GM23338 (cell line): ENCODE results near the gene PCSK5. TPM values are rescaled to one million over a fixed set of nuclear protein-coding genes. Genes with fewer than 3 reads are reported as not detected.
A peak's percentile ranks its signal among the peaks of the same experiment; 100 is the strongest.

Experiments used
- ATAC-seq: fragments of 200-7000 bp; cut with Tn5 transposase; 3 replicates; pipeline ENCODE4 v1.9.1; 2020
- DNase-seq: peaks from one replicate; pipeline ENCODE4 v3.0.0-alpha.2; 2015; ENCODE audit warnings: low spot score
- H2AFZ ChIP-seq: fragments of 200-600 bp; sonication (generic); 2 replicates; pipeline ENCODE4 v1.8.0; 2016; ENCODE audit warnings: antibody characterized with exemption, mild to moderate bottlenecking, moderate library complexity
- H3F3A ChIP-seq: fragments of 200-600 bp; sonication (generic); replicated peaks from 2 replicates; pipeline ENCODE4 v1.8.0; 2017; ENCODE audit warnings: antibody characterized with exemption, mixed run types, low read depth
- H3K27ac ChIP-seq: fragments of 200-600 bp; sonication (generic); 2 replicates; pipeline ENCODE4 v1.6.1; 2016; ENCODE audit warnings: low read depth
- H3K27me3 ChIP-seq: fragments of 200-600 bp; sonication (generic); 2 replicates; pipeline ENCODE4 v1.8.0; 2016; ENCODE audit warnings: mild to moderate bottlenecking, mixed run types, moderate library complexity; ENCODE audit not compliant: insufficient read depth
- H3K36me3 ChIP-seq: fragments of 200-600 bp; sonication (generic); 2 replicates; pipeline ENCODE4 v1.8.0; 2016; ENCODE audit warnings: mild to moderate bottlenecking; ENCODE audit not compliant: insufficient read depth
- H3K4me1 ChIP-seq: fragments of 200-600 bp; sonication (generic); 2 replicates; pipeline ENCODE4 v1.8.0; 2016; ENCODE audit warnings: mild to moderate bottlenecking, moderate library complexity; ENCODE audit not compliant: insufficient read depth
- H3K4me2 ChIP-seq: fragments of 200-600 bp; sonication (generic); 2 replicates; pipeline ENCODE4 v1.7.1; 2017; ENCODE audit warnings: mixed run types
- H3K4me3 ChIP-seq: fragments of 200-600 bp; sonication (generic); 2 replicates; pipeline ENCODE4 v1.6.1; 2016; ENCODE audit warnings: mixed run types
- H3K79me2 ChIP-seq: fragments of 200-600 bp; sonication (generic); replicated peaks from 2 replicates; pipeline ENCODE4 v1.8.0; 2017; ENCODE audit warnings: mild to moderate bottlenecking; ENCODE audit not compliant: insufficient read depth
- H3K9me2 ChIP-seq: fragments of 200-600 bp; sonication (generic); 2 replicates; pipeline ENCODE4 v1.8.0; 2017; ENCODE audit not compliant: insufficient read depth
- H4K20me1 ChIP-seq: fragments of 200-600 bp; sonication (generic); replicated peaks from 2 replicates; pipeline ENCODE4 v1.8.0; 2017; ENCODE audit warnings: mild to moderate bottlenecking; ENCODE audit not compliant: insufficient read depth
- H3K27ac Mint-ChIP-seq: 2 replicates; pipeline ENCODE4 v1.8.0; 2020; ENCODE audit warnings: inconsistent platforms, mild to moderate bottlenecking, moderate library complexity, mixed read lengths
- H3K27me3 Mint-ChIP-seq: 3 replicates; pipeline ENCODE4 v1.8.0; 2022; ENCODE audit warnings: low read depth, mild to moderate bottlenecking, moderate library complexity, mixed read lengths, inconsistent platforms; ENCODE audit not compliant: insufficient read depth, poor library complexity
- H3K36me3 Mint-ChIP-seq: 3 replicates; pipeline ENCODE4 v1.8.0; 2021; ENCODE audit warnings: low read depth, mild to moderate bottlenecking, inconsistent platforms, moderate library complexity, mixed read lengths
- H3K4me1 Mint-ChIP-seq: 3 replicates; pipeline ENCODE4 v1.8.0; 2020; ENCODE audit warnings: mild to moderate bottlenecking, inconsistent platforms, mixed read lengths
- H3K4me3 Mint-ChIP-seq: 3 replicates; pipeline ENCODE4 v1.8.0; 2021; ENCODE audit warnings: moderate library complexity, mild to moderate bottlenecking, inconsistent platforms, mixed read lengths
- H3K9me3 Mint-ChIP-seq: 3 replicates; pipeline ENCODE4 v1.8.0; 2020; ENCODE audit warnings: moderate library complexity, mild to moderate bottlenecking, inconsistent platforms, mixed read lengths
- CREB1 ChIP-seq: fragments of 250-450 bp; sonication (Bioruptor Pico); IDR thresholded peaks from 2 replicates; pipeline ENCODE4 v1.5.0; 2020; ENCODE audit warnings: low read depth, mild to moderate bottlenecking, moderate library complexity
- CTCF ChIP-seq, 2 experiments: fragments of 200-600 bp in 1 of 2; sonication (generic) in 1 of 2; conservative IDR thresholded peaks; 2 replicates each; pipeline versions ENCODE4 v1.5.1 to v1.6.1; 2016 to 2017; ENCODE audit warnings: antibody characterized with exemption in 2 of 2, low read depth in 2 of 2, mild to moderate bottlenecking in 2 of 2, moderate library complexity in 1 of 2
- EZH2 ChIP-seq: fragments of 200-600 bp; sonication (generic); IDR thresholded peaks from one replicate; pipeline ENCODE4 v1.8.0; 2017; ENCODE audit warnings: antibody characterized with exemption, mild to moderate bottlenecking, low read depth; ENCODE audit not compliant: unreplicated experiment
- EZH2phosphoT487 ChIP-seq: fragments of 200-600 bp; sonication (generic); IDR thresholded peaks from one replicate; pipeline ENCODE4 v1.8.1; 2018; ENCODE audit warnings: antibody characterized with exemption; ENCODE audit not compliant: unreplicated experiment
- JUNB ChIP-seq: IDR thresholded peaks from one replicate; pipeline ENCODE4 v1.6.1; 2016; ENCODE audit warnings: antibody characterized with exemption; ENCODE audit not compliant: unreplicated experiment
- NANOG ChIP-seq: IDR thresholded peaks from 2 replicates; pipeline ENCODE4 v1.6.1; 2016; ENCODE audit warnings: antibody characterized with exemption, borderline replicate concordance
- POLR2AphosphoS5 ChIP-seq: IDR thresholded peaks from 2 replicates; pipeline ENCODE4 v1.6.1; 2016; ENCODE audit warnings: antibody characterized with exemption, low read depth
- REST ChIP-seq: IDR thresholded peaks from one replicate; pipeline ENCODE4 v1.6.1; 2018; ENCODE audit warnings: antibody characterized with exemption; ENCODE audit not compliant: unreplicated experiment
- STAT1 ChIP-seq: IDR thresholded peaks from one replicate; pipeline ENCODE4 v1.6.1; 2016; ENCODE audit warnings: antibody characterized with exemption; ENCODE audit not compliant: unreplicated experiment
- ZNF462 ChIP-seq: fragments of 250-450 bp; sonication (Bioruptor Pico); IDR thresholded peaks from 2 replicates; pipeline ENCODE4 v1.5.0; 2020; ENCODE audit warnings: mild to moderate bottlenecking, moderate library complexity
- polyA plus RNA-seq: library from polyadenylated mRNA; unstranded; fragments of >200 nt; fragmentation: Nextera tagmentation; extraction: Ambion mirVana; gene quantifications from 2 replicates; pipeline ENCODE4 v1.2.1, GENCODE V29; 2016
- total RNA-seq: library from RNA; depleted of rRNA; stranded (reverse); fragments of >200 nt; shearing (Covaris generic); gene quantifications from 2 replicates; pipeline ENCODE4 v1.2.3, GENCODE V29; 2014

PCSK5 gene
- total and polyA plus RNA-seq, 2 experiments from 2014 or later: 12.3 to 34.8 TPM

GRCh38 chr9:75895112-75895511 lies 4.6 kb downstream of the PCSK5 start:
- H3K4me1 Mint-ChIP-seq: peaks cover 48% of the 10 kb centered on the region
- no peak overlapping the region for H3K27ac Mint-ChIP-seq
- Histone ChIP-seq H2AFZ (no peak overlapping the region), H3F3A (no peaks in the 10 kb centered on the region), H3K4me3 (no peak overlapping the region; the same call in 1 of the 2 replicates), H3K9me2 (no peaks in the 10 kb centered on the region), H3K4me1 (peaks cover 58% of the 10 kb centered on the region), H3K4me2 (peak overlapping the region; percentile 90), H3K79me2 (peaks cover 92% of the 10 kb centered on the region), H3K27ac (no peak overlapping the region), H3K27me3 (peaks cover 9% of the 10 kb centered on the region; the same call in 1 of the 2 replicates), H3K36me3 (no peaks in the 10 kb centered on the region), H4K20me1 (peaks cover 10% of the 10 kb centered on the region; the same call in 1 of the 2 replicates)
- DNase-seq (no peak), ATAC-seq (no peak)
- TF ChIP-seq CTCF (conservative IDR thresholded peaks at IDR 0.05; ENCODE audit: low read depth in 2 of 2) (no peak), POLR2AphosphoS5 (no peak), NANOG (no peak), ZNF462 (CRISPR knock-in tag) (no peak), EZH2 (no peak), CREB1 (CRISPR knock-in tag) (no peak), REST (no peak), JUNB (no peak), EZH2phosphoT487 (no peak), STAT1 (no peak)
- no peak overlapping the region for H3K4me3 Mint-ChIP-seq
- H3K9me3 Mint-ChIP-seq: no peaks in the 10 kb centered on the region
- H3K36me3 Mint-ChIP-seq: no peaks in the 10 kb centered on the region
- H3K27me3 Mint-ChIP-seq: peaks cover 12% of the 10 kb centered on the region
